HEK293 (cell line): ENCODE measurements around the gene SPECC1L.
"Not testable (repeated sequence)": the region's sequence is repeated elsewhere in the genome, so short reads cannot be mapped to it uniquely, and the experiment has no call there.

Experiments
- SALL2 ChIP-seq: fragments of 450-650 bp; formaldehyde crosslinking; IDR thresholded peaks from 2 replicates; pipeline ENCODE4 v1.5.0; 2017; ENCODE audit warnings: missing biosample characterization, mild to moderate bottlenecking, missing genetic modification characterization, borderline replicate concordance
- SP3 ChIP-seq: fragments of 450-650 bp; formaldehyde crosslinking; IDR thresholded peaks from 2 replicates; pipeline ENCODE4 v1.5.1; 2016; ENCODE audit warnings: missing biosample characterization, missing genetic modification characterization
- ZNF24 ChIP-seq: fragments of 450-650 bp; formaldehyde crosslinking; IDR thresholded peaks from 2 replicates; pipeline ENCODE4 v1.5.1; 2016; ENCODE audit warnings: missing biosample characterization, missing genetic modification characterization
- ZNF664 ChIP-seq: fragments of 450-650 bp; formaldehyde crosslinking; IDR thresholded peaks from 2 replicates; pipeline ENCODE4 v1.5.1; 2016; ENCODE audit warnings: missing biosample characterization, missing genetic modification characterization
- TF ChIP-seq, protein P1 (sequence below): fragments of 450-650 bp; formaldehyde crosslinking; IDR thresholded peaks from 2 replicates; pipeline ENCODE4 v1.5.1; 2016; ENCODE audit warnings: missing biosample characterization, missing genetic modification characterization

- TF ChIP-seq, protein P1, sequence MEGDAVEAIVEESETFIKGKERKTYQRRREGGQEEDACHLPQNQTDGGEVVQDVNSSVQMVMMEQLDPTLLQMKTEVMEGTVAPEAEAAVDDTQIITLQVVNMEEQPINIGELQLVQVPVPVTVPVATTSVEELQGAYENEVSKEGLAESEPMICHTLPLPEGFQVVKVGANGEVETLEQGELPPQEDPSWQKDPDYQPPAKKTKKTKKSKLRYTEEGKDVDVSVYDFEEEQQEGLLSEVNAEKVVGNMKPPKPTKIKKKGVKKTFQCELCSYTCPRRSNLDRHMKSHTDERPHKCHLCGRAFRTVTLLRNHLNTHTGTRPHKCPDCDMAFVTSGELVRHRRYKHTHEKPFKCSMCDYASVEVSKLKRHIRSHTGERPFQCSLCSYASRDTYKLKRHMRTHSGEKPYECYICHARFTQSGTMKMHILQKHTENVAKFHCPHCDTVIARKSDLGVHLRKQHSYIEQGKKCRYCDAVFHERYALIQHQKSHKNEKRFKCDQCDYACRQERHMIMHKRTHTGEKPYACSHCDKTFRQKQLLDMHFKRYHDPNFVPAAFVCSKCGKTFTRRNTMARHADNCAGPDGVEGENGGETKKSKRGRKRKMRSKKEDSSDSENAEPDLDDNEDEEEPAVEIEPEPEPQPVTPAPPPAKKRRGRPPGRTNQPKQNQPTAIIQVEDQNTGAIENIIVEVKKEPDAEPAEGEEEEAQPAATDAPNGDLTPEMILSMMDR (tag by site-specific recombination) = not testable (repeated sequence)
- TF ChIP-seq SP3 (tag by site-specific recombination); ZNF24; ZNF664 (tag by site-specific recombination); SALL2 (tag by site-specific recombination): not testable (repeated sequence)
Observed at GRCh38 chr22:24274696-24275405, 4.2 kb downstream of the SPECC1L start.
